GM21576 (cell line): ENCODE results near the gene BCL11B.

Experiments
- ATAC-seq: cut with Tn5 transposase; IDR thresholded peaks from one replicate; pipeline ENCODE4 v1.9.1; 2021; ENCODE audit warnings: mild to moderate bottlenecking, moderate library complexity; ENCODE audit not compliant: unreplicated experiment

The BCL11B gene

DNA sequence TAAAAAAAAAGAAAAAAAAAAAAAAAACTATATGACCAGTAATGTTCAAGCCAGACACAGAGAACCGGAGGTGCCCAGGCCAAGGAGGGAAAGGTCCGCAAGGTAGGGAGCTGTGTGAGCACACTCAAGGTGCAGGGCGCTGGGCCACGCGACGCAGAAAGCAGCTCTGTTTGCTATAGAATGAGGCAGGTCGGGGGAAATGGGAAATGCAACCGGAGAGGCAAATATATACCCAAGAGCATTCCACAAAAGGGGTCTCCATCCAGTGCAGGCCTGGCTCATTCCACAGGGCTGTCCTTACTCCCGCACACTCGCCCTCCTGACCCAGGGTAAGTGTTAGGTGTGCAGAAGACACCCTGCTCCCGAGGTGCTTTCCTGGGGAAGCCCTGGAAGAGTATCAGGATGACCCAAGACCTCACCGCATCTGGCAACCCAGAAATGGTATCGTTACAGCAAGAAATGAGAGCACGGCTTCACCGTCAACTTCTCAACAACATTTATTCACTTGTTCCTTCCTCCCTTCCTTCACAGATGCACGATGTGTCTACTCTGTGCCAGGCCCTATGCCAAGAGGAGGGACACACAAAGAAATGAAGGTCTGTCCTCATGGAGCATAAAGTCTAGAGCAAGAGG, 86.4 kb downstream of the BCL11B start:
- ATAC-seq, result no peak

DNA sequence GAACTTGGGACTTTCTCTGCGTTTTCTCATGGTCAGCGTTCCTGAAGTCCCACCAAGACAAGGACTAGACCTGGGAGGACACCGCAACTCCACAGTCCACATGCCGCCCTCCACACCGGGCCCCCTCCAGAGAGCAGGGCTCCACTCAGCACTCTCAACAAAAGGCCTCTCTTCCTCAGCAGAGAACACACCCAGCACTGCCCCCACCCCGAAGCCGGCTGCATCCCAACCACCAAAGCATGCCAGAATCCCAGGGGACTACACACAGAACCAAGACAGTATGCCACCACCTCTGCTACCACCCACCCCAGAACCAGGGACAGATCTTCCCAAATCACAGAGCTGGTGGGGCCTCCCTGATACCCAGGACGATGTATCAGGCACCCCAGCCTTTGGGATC, 88.3 kb downstream of the BCL11B start:
- ATAC-seq, result no peak

DNA sequence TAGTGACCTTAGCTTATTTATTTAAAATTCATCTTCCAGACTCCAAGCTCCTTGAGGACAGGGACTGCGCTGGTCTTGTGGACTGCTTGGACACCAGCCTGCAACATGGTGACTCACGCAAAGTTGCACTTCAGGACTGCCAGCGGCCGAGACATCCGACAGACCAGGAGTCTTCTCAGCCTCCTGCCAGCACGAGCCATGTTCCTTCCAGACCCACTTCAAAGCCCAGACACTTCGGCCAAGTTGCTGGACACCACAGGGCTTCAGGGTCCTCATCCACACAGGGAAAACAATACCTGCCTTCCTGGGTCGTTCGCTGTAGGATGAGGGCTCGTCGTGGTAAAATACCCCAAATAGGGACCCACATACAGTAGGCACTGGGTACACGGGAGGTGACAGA, 88.7 kb downstream of the BCL11B start:
- ATAC-seq, result no peak

DNA sequence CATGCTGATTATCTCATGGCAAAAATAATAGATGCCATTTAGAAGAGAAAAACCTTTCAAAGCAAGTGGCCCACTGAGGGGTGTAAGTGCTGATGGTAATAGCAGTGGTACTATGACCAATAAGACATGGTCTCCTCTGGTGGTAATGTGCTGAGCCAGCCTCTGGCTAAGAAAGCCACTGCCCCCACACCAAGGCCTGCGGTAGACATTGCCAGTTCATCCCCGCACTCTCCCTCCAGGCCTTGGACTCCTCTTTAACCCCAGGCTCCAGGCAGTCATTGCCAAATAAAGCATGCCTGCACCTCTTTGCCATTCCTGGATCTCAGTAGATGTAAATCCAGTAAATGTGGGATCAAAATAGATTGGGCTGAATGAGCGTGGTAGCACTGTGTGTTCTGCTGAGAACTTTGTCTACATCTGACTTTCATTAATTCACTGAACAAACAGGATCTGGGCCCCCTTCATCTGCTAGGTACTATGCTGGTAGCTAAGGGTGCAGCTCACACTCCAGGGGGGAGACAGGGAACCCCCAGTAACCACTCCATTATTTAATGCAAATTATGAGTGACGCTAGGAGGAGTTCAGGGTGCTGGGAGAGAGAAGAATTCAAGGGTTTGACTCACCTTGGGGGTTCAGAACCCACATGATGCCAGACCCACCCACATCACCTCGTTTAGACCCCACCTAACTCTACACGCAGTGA, 89.3 kb downstream of the BCL11B start:
- ATAC-seq, result no peak

DNA sequence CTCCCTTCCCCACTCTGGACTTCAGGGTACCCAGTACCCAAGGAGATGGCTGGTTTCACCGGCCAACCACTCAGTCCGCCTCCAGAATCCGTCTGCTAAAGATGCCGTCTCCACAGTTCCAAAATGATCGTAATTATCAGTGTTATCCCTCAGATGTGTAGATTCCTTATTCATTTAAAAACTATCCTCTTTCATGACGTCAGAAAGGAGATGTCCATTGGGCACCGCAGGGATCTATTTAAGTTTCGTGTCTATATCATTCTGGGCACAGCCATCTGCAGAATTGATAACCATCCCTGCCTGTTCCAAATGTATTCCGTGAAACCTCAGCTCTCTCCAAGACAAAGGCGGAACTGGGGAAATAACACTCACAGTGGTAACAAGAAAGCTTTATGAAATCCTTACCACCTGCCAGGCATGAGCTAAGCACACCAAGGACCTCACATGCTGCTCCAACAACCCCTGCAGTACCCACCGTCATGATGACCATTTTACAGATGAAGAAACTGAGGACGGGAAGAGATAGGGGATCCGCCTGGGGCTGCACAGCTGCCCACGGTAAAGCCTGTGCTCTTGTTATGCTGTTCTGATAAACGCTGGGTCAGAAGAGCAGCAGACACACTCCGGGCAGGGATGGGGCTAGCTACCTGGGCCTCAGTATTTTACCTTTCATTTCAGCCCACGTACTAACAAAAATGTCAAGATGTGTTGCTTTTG, 90.0 kb downstream of the BCL11B start:
- ATAC-seq, result no peak

DNA sequence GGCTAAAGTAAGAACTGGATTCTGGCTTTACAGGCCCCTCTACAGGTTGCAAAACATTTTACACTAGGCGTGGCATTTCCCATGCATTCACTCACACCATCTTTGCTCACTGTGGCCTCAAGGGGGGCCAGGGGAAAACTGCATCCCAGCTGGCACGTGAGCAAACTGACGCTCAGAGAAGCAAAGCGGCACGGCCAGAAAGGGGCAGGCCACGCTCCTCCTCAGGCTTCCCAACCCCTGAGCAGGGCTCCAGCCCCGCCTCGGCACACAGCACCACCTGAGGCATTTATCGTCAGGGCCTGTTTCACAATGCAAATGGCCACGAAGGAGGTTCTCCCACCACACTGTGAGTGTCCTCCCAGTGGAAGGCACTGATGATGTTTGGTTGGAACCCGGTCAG, 90.8 kb downstream of the BCL11B start:
- no peak for ATAC-seq

DNA sequence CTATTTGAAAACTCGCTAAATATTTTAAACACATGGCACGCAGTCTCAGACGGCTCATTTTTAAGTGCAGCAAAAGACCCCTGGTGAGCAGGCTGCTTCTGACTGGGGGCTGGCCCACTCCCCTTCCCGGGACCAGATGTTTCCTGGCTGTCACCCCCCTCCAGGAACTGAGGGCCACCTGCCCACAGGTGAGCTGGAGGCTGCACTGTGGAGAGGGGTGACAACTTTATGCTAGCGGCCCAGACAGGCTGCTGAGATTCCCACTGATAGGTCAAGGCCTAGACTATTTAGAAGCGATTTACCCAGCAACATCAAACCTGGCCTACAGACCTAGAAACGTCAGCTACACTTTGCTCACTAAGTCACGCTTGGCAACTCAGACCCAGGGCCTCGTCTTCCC, 92.1 kb downstream of the BCL11B start:
- no peak for ATAC-seq

DNA sequence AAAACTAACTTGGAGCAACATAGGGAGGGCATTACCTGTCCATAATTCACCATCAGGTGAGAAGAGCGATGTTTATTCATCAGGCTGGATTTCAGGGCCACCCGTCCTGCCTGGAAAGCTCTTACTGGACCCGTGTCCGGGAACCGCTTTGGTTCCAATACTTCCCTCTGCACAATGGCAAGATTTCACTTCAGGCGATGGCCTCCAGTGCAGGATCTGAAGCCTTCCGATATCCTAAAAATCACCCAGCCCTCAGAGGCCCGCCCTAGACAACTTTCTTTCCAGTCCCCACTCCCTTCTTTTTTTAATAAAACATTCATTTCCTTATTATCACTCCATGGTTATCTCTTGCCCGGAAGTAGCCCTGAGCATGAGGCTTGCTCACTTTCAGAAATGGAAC, 92.5 kb downstream of the BCL11B start:
- no peak for ATAC-seq

DNA sequence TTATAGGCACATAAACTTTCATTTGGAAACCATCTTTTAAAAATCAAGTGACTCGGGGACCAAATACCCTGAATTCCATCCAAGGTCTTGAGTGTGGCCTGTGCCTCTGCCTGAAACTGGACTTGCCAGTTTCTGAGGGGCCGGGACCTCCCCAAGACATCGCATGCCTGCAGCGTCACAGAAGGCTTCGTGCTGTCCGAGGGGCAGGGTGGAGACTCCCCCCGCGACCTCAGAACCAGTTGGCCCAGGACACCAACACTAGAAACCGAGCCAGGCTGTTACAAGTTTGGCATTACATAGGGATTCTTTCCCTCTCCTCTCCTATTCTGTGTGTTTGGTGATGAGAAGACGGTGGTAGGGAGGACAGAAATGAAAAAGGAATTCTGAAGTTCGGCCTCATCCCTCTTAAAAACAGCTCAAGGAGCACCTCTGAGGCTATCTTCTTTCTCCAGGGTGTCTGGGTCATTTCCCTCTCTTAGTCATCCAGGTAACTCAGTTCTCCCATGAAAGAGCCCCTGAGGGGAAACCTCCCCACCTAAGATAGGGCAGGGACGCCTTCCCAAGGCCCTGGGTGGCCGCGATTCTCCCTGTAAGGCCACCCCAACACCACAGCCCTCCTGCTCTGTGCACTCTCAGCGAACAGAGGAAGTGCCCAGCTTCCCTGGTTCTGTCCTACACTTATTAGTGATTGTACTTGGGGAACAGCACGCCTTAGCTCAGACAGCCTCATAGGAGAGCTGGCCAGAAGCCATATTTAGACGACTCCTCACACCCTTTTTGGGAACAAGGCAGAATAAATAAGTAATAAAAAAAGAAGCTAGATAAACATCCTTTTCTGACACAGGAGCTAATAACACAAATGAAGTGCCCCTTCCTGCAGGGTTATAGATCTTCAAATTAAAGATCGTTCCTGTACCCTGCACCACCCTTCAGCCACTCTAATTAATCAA, 93.8 kb downstream of the BCL11B start:
- no peak for ATAC-seq

DNA sequence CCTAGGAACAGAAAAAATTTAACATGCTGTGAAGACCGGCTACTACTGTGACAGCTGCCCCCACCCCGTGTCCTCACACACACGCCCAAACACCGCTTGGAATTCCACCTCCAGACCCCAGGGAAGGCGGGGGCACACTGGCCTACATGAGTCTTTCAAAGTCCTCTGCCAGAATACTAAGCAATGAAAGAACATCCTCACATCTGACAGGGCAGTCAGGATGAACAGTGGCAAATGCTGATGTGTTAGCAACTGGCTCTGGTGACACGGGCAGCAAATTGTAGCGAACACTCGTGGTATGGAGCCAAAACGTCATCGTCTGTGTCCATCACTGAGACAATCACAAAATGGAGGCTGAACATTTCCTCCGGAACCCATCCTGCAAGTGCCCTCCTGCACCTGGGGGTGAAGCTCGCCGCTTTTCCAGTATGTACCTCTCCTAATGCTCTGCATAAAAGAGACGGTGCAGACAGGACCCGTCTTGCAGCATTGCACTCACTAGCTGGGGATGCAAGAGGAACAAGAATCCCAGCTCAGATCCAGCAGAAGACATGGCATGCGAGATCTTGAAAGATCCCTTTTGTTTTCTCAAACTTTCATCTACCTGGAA, 94.8 kb downstream of the BCL11B start:
- no peak for ATAC-seq

DNA sequence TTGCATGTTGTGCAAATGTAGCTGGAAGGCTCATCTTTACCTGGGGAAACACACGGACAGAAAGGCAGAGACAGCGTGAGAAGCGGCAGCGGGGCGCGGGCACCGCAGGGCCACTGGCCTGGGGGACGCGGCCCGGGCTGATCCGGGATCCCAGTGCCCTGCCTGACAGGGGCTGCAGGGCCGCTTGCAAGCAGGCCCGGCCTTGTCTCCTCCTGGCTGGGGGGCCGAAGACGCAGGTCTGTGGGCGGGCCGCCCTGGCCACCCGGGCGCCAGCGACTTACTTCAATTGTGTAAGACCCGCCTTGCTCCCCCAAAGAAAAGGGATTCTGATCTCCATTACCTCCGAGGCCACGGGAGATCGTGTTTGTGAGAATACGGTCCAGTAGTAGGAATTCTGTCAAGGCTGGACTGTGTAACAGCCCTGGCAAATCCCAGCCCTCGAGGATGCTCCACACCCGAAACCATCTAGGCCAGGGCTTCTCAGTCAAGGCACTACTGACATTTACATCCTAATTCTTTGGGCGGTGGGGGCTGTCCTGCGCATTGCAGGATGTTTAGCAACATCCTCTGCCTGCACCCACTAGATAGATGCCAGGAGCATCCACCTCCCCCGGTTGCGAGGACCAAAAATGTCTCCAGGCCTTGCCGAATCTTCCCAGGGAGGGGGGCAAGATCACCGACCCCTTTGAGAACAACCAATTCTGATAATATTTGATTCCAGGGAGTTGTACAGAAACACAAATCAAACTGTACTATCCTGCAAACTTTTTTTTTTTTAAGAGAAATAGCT, 95.6 kb downstream of the BCL11B start:
- no peak for ATAC-seq

DNA sequence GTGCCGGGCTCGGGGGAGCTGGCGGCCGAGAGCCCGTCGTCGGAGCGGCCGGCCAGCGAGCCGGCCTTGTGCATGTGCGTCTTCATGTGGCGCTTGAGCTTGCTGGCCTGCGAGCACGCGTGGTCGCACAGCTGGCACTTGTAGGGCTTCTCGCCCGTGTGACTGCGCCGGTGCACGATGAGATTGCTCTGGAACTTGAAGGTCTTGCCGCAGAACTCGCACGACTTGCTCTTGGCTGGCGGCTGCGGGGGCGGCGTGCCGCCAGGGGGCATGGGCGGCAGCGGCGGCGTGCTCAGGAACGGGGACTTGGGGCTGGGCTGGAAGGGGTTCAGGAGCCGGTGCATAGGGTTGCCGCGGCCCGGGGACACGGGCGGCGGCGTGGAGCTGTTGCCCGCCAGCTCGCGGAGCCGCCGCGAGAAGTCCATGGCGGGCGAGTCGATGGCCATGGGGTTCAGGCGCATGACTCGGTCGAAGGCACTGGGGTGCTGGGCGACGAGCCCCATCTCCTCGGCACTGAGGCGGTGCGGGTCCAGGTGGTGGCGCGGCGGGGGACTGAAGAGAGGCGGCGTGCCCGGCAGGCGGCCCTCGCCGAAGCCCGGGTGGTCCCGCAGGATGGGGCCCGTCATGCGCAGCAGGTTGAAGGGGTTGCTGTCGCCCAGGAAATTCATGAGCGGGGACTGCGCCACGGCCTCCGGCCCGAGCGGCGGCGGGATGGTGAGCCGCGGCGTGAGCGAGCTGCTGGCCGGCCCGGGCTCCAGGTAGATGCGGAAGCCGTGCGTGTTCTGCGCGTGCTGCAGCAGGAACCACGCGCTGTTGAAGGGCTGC, 96.5 kb downstream of the BCL11B start:
- ATAC-seq, result no peak

DNA sequence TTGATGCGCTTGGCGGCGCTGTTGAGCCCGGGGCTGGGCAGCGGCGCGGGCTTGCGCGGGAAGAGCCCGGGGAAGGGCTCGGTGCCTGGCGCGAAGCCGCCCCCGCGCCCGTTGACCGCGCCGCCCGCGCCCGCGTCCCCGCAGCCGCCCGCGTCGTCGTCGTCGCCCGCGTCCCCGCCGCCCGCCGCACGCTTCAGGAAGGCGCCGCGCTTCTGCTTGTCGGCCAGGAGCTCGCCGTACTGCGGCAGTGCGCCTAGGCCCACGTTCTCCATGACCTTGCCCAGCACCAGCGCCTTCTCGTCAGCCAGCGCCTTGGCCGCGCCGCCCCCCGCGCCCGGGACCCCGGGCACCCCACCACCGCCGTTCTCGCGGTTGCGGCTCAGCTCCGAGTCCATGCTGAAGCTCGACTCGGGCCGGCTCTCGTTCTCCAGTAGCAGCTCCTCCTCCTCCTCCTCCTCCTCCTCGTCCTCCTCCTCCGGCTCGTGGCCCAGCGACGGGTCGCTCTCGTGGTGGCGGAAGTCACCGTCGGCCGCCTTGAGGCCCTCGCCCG, 97.2 kb downstream of the BCL11B start:
- ATAC-seq, result no peak

DNA sequence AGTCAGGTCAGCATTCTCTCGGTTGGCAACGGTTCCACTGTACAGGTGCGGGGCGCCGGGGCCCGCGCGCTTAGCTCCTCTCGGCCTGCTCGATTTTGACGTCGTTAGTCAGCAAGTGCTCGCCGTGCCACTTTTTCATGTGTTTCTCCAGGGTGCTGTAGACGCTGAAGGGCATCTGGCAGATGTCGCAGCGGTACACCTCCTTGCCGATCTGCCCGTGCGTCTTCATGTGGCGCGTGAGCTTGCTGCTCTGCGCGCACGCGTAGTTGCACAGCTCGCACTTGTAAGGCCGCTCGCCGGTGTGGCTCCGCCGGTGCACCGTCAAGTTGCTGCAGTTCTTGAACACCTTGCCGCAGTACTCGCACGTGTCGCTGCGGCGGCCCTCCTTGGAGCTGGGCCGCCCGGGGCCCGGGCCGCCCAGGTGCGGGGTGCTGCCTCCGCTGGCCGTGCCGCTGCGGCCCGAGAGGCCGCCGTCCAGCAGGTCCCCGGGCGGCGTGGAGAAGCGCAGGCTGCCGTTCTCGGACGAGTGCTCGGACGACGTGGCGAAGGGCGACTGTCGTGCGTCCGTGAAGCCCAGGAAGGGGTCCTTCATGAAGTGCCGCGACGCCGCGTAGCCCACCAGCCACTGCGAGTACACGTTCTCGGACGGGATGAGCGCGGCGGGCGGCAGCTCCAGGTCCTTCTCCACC, 97.8 kb downstream of the BCL11B start:
- ATAC-seq, result no peak

DNA sequence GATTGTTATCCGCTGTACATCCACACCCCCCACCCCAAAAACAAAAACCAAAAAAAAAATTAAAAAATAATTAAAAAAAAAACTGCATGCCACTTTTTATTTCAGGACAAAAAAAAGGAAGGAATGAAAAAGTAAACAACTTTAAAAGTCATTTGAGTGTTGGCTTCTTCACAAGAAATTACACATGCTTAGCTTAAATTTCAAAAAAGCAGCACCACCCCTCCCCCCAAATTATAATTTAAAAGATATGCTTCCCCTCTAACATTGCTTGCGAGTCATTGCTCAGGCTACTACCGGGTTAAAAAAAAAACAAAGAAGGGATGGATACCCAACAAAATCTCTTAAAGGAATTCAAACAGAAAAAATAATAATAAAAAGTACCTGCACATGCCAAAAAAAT, 98.5 kb downstream of the BCL11B start:
- no peak for ATAC-seq

DNA sequence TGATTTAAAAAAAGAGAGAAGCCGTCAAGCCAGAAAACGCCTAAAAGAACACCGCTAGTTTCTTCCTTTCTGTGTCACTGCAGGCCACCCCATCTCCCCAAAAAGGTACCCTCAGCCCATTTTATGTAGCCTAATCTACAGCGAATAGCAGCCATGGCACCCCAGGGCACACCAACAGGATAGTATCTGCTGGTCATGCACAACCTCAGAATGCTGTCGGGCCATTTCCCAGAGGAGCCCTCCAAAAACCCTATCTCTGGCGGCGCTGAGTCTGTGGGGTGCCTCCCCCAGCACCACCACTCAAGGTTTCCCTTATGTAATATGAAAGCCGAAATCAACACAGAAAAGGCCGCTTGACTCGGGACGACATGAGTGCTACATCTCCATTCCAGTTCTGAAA, 98.9 kb downstream of the BCL11B start:
- no peak for ATAC-seq

DNA sequence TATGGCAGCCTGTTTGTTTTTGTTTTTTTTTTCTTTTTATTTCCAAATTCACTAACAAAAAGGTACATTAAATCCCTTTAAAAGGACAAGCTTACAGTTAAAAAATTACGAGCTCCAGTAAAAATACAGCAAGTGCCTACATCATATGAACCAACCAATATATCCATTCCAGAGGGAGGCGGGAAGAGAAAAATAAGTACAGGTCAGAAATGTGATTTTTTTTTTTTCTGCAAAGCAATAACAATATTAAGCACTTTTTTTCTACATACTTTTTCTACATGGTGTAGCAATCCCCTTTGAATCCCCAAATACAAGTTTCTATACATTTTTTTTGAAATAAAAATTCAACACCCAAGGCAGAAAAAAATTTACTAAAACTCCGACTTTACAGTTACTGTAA, 100.6 kb downstream of the BCL11B start:
- ATAC-seq, result no peak

DNA sequence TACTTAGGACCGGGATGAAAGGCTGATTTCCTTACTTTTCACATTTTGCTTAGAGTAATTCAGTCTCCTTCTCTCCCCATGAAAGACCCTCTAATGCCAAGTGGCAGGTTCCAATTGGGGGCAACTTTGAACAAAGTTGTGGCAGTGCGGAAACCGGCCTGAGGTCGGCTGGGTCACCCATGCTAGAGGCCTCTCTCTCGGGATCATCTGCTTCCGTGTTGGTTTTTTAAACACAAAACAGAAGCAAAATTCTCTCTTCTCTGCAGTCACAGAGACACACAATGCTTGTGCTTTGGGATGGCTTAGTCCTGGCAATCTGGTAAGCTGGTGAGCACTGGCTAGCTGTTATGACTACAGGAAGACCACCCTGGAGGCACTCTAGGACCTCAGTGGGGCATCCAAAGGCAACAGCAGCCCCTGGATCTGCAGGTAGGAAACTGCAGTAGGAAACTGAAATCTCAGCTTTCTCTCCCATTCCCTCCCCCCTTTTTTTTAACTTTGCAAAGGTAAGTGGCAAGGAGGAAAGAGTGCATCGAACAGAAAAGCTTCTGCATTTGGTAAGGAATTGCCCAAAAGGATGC, 102.1 kb downstream of the BCL11B start:
- no peak for ATAC-seq
